HG03571 (cell line): ENCODE data around the gene PRXL2B.

Source experiments
- ATAC-seq: cut with Tn5 transposase; IDR thresholded peaks from one replicate; pipeline ENCODE4 v1.9.1; 2021; ENCODE audit not compliant: unreplicated experiment

Gene PRXL2B

DNA sequence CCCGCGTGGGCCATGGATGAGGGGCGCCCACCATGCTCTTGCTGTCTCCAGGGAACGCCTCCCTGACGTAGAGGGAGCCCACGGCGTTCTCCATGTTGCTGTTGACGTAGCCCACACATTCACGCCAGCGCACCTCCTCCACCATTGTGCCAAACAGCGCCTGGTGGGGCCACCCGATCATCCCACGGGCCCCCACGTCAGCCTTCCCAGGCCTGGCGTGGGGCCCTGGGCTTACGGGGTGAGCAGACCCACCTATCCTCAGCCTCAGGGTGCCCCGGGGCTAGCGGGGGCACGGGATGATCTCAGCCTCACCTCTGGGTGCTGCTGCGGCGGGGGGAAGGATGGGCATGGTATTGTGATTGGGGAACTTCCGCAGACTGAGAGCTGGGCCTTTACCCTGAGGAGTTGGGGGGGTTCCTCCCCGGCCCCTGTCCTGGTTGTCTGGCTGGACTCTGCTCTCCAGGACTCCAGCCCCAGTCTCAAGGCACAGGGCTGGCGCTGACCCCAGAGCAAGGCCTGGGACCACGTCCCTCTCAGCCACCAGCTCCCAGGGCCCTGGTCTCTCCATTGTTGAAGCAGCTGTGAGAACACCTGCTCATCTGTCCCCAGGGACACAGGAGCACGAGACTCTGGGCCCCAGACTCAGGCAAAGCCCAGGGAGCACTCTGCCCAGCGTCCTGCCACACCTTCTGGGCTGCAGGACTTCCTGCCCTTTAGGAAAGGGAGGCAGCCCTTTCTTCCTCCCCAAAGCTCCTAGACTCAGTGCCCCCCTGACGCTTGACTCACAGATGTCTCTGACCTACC lies 10.2 kb downstream of the PRXL2B start:
- no peak for ATAC-seq

- no peak for ATAC-seq
Observed at GRCh38 chr1:2597441-2598328, 11.1 kb downstream of the PRXL2B start.

- no peak for ATAC-seq
Observed at GRCh38 chr1:2598329-2598931, 11.9 kb downstream of the PRXL2B start.

DNA sequence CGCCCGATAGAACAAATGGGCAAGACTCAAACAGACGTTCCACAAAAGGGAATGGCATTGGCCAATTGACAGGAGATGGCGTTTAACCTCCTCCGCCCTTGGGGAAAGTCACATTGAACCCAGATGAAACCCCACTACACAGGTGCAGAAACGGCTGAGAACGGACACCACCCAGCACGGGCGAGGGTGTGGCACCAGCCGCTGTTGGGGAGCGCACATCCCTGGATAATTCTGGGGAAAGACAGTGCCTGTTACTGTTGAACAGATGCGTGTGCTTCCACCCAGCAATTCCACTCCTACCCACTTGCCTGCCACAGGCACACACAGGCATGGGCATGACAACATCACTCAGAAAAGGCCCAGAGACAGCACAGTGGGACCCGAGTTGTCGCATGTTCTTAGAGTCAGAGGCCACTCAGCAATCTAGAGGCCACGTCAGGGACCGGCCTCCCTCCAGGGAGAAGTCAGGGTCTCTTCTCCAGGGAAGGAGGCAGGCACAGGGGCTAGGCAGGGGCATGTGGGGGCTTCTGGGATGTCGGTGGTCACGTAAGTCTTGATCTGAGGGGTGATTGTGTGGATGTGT lies 15.2 kb downstream of the PRXL2B start:
- ATAC-seq = no peak

DNA sequence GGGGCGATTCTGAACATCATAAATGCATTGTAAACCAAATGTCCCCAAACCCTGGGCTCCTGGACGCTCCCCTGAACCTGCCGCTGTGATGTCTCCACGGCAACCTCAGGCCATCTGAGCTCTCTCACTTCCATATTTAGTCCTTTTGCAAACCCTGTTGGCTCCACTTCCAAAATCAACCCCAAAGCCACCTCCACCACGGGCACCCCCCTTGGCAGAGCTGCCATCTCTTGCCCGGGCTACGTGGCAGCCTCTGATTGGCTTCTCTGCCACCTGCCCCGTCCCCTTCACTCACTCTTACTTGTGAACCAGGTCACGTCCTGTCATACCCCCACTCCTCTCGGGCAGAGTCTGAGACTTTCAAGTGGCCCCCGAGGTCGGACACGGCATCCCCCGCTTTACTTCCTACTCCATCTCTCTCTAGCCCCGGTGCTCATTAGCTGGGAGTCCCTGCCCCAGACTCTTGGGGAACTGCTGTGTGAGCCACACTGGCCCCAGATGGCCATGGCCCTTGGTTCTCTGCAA lies 15.8 kb downstream of the PRXL2B start:
- no peak for ATAC-seq

DNA sequence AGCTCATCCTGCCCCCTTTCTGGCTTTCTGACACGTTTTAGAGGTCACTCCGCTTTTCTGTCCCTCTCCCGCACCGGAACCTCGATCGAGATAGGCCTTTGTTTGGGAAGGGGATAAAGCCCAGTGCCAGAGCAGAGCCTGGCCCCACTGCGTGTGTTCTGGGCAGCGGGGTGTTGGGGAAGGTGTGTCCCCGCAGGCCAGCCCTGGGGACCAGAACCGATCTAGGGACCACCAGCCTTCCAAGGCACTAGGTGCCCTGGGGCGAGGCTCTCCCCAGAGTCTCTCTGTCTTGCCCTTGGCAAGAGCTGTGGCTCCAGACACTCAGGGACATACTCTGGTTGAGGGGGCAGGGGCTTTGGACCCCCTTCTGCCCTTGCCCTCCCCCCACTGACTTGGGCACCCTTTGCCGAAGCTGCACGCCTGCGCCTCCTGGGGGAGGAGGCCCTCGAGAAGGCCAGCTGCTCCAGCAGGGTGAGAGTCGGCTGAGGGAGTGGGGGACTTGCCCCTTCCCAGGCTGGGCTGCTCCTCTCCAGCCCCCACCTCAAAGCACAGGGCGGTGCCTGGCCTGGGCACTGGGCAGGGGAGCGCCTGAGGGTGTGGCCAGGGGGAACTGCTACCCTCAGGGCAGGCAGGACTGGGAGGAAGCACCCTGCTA lies 16.4 kb downstream of the PRXL2B start:
- no peak for ATAC-seq

DNA sequence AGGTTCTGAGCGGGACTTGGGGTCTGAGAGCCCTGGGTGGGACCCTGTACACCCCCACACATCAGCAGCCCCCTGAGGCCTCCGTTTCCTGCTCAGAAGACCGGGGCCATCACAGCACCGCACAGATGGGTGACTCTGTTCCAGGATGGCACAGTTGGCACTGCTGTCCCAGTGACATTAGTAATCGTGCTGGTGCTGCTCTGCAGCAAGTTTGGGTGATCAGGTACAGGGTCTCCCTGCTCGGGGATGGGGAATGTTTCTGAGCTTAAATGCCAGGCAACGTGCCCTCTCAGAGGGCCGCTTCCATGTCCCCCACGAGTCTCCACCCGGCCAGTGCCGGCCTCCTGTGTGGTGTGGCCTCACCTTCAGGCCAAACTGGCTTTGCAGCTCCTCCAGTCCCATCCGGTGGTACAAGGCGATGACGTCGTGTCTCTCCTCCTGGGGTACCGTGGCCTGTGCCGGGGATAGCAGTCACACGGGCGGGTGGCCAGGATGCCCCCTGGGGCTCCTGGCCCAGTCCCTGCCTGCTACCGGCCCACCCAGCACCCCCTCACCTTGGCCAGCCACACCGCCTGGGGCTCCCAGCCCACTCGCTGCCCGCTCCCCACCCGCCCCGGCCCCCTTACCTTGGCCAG lies 17.1 kb downstream of the PRXL2B start:
- no peak for ATAC-seq

GRCh38 chr1:2604156-2604843 lies 17.7 kb downstream of the PRXL2B start:
- no peak for ATAC-seq

DNA sequence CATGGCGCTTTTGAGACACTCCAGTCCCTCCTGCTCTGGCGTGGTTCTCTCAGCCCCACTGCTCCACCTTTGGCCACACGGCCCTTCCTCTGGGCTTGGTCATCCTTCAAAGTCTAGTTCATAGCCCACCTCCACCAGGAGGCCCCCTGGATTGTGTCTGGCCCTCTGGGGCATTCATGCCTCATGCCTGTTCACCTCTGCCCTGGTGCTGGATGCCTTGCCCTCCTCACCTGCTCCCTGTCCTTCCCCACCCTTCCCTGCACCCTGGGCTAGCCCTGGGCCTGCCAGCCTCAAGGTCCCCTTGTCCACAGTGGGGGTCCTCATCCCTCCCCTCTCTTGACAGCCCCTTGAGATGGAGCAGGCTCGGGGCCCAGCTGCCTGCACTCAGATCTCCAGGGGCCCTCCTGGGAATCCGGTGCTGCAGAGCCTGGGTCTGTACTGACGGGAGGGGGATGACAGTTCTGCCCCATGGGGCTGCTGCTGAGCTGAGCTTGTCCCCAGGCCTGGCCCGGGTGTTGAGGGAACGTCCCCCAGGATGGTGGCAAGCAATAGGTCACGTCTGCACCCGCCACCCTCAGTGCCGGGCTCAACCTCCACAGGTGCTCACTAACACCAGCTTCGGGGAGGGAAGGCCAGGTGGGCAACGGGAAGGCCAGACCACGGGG lies 18.4 kb downstream of the PRXL2B start:
- ATAC-seq = no peak

DNA sequence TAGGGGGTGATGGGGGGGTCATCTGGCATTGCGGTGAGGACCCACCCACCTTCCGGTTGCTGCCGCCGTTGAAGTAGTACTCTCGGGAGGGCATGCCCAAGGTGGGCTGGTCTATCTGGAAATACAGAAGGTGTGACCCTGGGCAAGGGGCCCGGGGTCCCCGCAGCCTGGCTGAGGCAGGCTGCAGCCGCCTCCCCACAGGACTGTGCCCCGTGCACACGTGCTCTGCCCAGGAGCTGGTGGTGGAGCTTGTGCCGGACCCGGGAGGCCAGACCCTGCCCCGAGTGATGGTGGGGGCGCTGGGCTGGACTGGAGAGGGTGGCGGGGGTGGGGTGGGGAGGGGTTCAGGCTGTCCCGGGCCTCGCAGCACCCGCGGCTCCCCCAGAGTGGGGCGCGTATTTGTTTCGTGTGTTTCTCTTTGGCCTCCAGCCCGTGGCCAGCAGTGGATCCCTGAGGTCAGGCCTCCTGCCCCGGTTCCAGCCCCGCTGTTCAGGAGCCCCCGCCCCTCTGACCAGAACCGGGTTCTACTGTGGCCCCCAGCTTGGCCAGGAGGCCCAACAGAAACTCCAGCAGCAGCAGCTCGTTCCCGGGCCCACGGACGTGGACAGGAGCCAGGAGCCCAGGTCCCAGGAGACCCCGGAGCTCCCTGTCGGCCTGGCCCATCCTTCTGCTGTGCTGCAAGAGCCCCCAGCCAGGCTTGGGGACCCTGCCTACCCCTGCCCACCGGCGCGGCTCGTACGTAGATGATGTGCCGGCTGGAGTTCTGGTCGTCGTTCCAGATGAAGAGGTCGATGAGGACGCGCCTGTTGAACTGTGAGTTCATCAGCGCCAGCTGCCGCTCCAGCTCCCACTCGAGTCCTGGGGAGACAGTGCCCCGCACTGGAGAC lies 19.2 kb downstream of the PRXL2B start:
- ATAC-seq = no peak

- no peak for ATAC-seq
Observed at GRCh38 chr1:2606396-2606880, 19.9 kb downstream of the PRXL2B start.

- no peak for ATAC-seq
Observed at GRCh38 chr1:2606881-2607621, 20.5 kb downstream of the PRXL2B start.

DNA sequence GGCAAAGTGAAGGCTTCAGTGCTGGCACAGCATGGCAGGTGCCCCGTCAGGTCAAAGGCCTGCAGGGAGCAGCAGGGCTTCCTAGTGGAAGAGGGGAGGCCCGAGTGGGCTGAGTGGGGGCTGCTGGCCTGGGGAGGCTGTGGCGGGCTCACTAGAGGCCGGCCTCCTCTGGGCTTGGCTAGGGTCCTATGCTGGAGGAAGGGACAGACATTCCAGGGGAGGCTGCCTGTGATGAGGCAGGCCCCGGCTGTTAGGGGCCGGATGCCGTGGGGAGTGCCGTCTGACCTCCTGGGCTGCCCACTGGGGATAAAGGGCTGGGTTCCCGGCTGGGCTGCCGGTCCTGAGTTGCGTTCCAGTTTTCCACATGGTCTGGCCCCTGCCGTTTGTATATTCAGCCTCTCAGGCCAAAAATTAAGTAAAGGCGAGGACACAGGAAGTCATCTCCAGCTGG lies 21.1 kb downstream of the PRXL2B start:
- ATAC-seq = no peak

GRCh38 chr1:2609319-2610035 lies 22.9 kb downstream of the PRXL2B start:
- no peak for ATAC-seq

- no peak for ATAC-seq
Observed at GRCh38 chr1:2610036-2610959, 23.7 kb downstream of the PRXL2B start.
